K562 (cell line): ENCODE data around the gene MYADM. TPM values are rescaled to one million over a fixed set of nuclear protein-coding genes. Genes with fewer than 3 reads are reported as not detected.

Experiments
- ATAC-seq: fragments of 200-7000 bp; cut with Tn5 transposase; 3 replicates; pipeline ENCODE4 v1.9.1; 2020; ENCODE audit warnings: moderate library complexity
- BruUV-seq: library from RNA; stranded (reverse); fragments of 400-500 nt; replicated peaks from 2 replicates; lab custom pipeline; 2021; lab: Mats Ljungman, UMichigan
- CTCF ChIA-PET: fragments of 300-600 bp; formaldehyde crosslinking; extraction: SDS; loops from one replicate; lab custom pipeline; 2021; ENCODE audit warnings: low intra/inter-chr PET ratio; lab: Yijun Ruan, JAX
- POLR2A ChIA-PET: fragments of 300-600, 350-650 bp; sonication (Branson Sonifier 250); formaldehyde crosslinking; extraction: SDS; loops from one replicate; lab custom pipeline; 2021; ENCODE audit warnings: antibody characterized with exemption, inconsistent platforms; lab: Yijun Ruan, JAX
- DNase-seq, 4 experiments: peaks; one replicate each; pipeline versions ENCODE4 v3.0.0 to v3.0.0-alpha.2; 2011 to 2018; ENCODE audit warnings: low spot score in 3 of 4, mixed read lengths in 3 of 4; ENCODE audit errors: extremely low read depth in 1 of 4
- FAIRE-seq: peaks from 2 replicates; lab custom pipeline; 2011; peaks lifted over from hg19 to GRCh38; lab: Jason Lieb, UNC
- H2AFZ ChIP-seq: 2 replicates; pipeline ENCODE4 v1.6.0; 2011; ENCODE audit warnings: low read depth, low read length, control low read depth, inconsistent platforms
- H3K27ac ChIP-seq: fragments of 200-600 bp; 3 replicates; pipeline ENCODE4 v1.8.0; 2011; ENCODE audit warnings: low read depth, mild to moderate bottlenecking, control low read depth, inconsistent platforms, low read length, moderate library complexity, mixed read lengths; ENCODE audit errors: extremely low read depth
- H3K27me3 ChIP-seq, 2 experiments: fragments of 300-600 bp in 1 of 2; 2 replicates in 1 of 2; 3 replicates in 1 of 2; pipeline versions ENCODE4 v1.6.0 to v1.8.0; 2011; ENCODE audit warnings: inconsistent platforms in 2 of 2, low read length in 2 of 2, mild to moderate bottlenecking in 1 of 2, mixed read lengths in 1 of 2, moderate library complexity in 1 of 2; ENCODE audit not compliant: control insufficient read depth in 2 of 2, insufficient read depth in 2 of 2
- H3K36me3 ChIP-seq: fragments of 300-600 bp; 3 replicates; pipeline ENCODE4 v1.8.0; 2011; ENCODE audit warnings: mild to moderate bottlenecking, low read length, inconsistent platforms; ENCODE audit not compliant: control insufficient read depth, insufficient read depth
- H3K4me1 ChIP-seq, 2 experiments: fragments of 200-600 bp in 1 of 2; replicated peaks in 1 of 2; 2 replicates in 1 of 2; 3 replicates in 1 of 2; pipeline versions ENCODE4 v1.5.1 to v1.8.0; 2011; ENCODE audit warnings: inconsistent platforms in 2 of 2, low read length in 2 of 2, mild to moderate bottlenecking in 1 of 2, mixed read lengths in 1 of 2, moderate library complexity in 1 of 2; ENCODE audit not compliant: control insufficient read depth in 2 of 2, insufficient read depth in 2 of 2
- H3K4me2 ChIP-seq: 2 replicates; pipeline ENCODE4 v1.6.1; 2011; ENCODE audit warnings: low read length, control low read depth, inconsistent platforms, mixed read lengths; ENCODE audit not compliant: insufficient read depth
- H3K4me3 ChIP-seq: fragments of 200-600 bp; sonication (generic), shearing (Covaris generic); 2 replicates; pipeline ENCODE4 v1.5.1; 2016; ENCODE audit warnings: control low read depth, inconsistent platforms
- H3K79me2 ChIP-seq: fragments of 200-600 bp; 3 replicates; pipeline ENCODE4 v1.8.0; 2011; ENCODE audit warnings: low read length, inconsistent platforms; ENCODE audit not compliant: control insufficient read depth, insufficient read depth
- H3K9ac ChIP-seq, 2 experiments: 2 replicates each; pipeline versions ENCODE4 v1.6.0 to v1.6.1; 2011; ENCODE audit warnings: low read depth in 2 of 2, low read length in 2 of 2, control low read depth in 1 of 2, inconsistent platforms in 1 of 2, mild to moderate bottlenecking in 1 of 2, mixed read lengths in 1 of 2; ENCODE audit not compliant: insufficient read depth in 1 of 2
- H3K9me1 ChIP-seq: one replicate; pipeline ENCODE4 v1.6.0; 2011; ENCODE audit warnings: inconsistent platforms, mild to moderate bottlenecking, low read length, moderate library complexity; ENCODE audit not compliant: control insufficient read depth, insufficient read depth
- H3K9me3 ChIP-seq: replicated peaks from 2 replicates; pipeline ENCODE4 v1.5.1; 2011; ENCODE audit warnings: low read depth, low read length, inconsistent platforms; ENCODE audit not compliant: control insufficient read depth, insufficient read depth
- H4K20me1 ChIP-seq: replicated peaks from 2 replicates; pipeline ENCODE4 v1.6.1; 2011; ENCODE audit warnings: low read length, inconsistent platforms, mixed read lengths; ENCODE audit not compliant: control insufficient read depth, insufficient read depth
- E2F1 ChIP-seq: sonication (generic); formaldehyde crosslinking; IDR thresholded peaks from 2 replicates; pipeline ENCODE4 v1.8.1; 2023; ENCODE audit warnings: mild to moderate bottlenecking, missing genetic modification reagents, moderate library complexity
- EZH2 ChIP-seq: IDR thresholded peaks from 2 replicates; pipeline ENCODE4 v1.6.1; 2012; ENCODE audit warnings: low read depth, mild to moderate bottlenecking, inconsistent platforms, low read length, borderline replicate concordance
- MCM7 ChIP-seq, 2 experiments: fragments of 450-650 bp; IDR thresholded peaks; 2 replicates each; pipeline ENCODE4 v1.6.1; 2016 to 2018
- RBM14 ChIP-seq: fragments of 200-400 bp; formaldehyde crosslinking; IDR thresholded peaks from 2 replicates; pipeline ENCODE4 v1.6.1; 2018; ENCODE audit warnings: low read depth, mild to moderate bottlenecking, low read length, moderate library complexity, borderline replicate concordance; ENCODE audit not compliant: insufficient read depth
- WGBS: fragments of 100-300 bp; shearing (Covaris generic); methylation state at CpG from one replicate; pipeline ENCODE4 v1.1.6; 2016; ENCODE audit warnings: low coverage, mixed read lengths; ENCODE audit not compliant: insufficient coverage; ENCODE audit errors: missing lambda C conversion rate; 5-methylcytosine and 5-hydroxymethylcytosine counted together
- in situ Hi-C: fragments of 300-500 bp; cut with MboI; formaldehyde crosslinking; loops from 4 replicates; pipeline ENCODE4 v1.15.0; 2018; ENCODE audit warnings: inconsistent platforms, mixed read lengths
- intact Hi-C: fragments of 100-400 bp; cut with micrococcal nuclease; formaldehyde crosslinking; loops from 2 replicates; pipeline ENCODE4 v1.14.2; 2022
- polyA plus RNA-seq, 8 experiments: library from polyadenylated mRNA; depleted of rRNA in 4 of 8; stranded (reverse) in 5 of 8; unstranded in 3 of 8; fragments of >200 nt; fragmentation: Nextera tagmentation in 2 of 8; fragmentation: Illumina TruSeq in 1 of 8; extraction: Ambion mirVana in 2 of 8; extraction: Trizol in 1 of 8; gene quantifications; 2 replicates each; pipeline versions ENCODE4 v1.2.1 to v1.2.3, GENCODE V29; 2011 to 2014; ENCODE audit warnings: inconsistent platforms in 1 of 8, missing spikeins in 1 of 8
- total RNA-seq, 7 experiments: library from RNA; depleted of rRNA in 6 of 7; stranded (reverse); fragments of >200 nt in 6 of 7; fragmentation: Illumina TruSeq in 2 of 7; extraction: Trizol in 2 of 7; gene quantifications; 2 replicates each; pipeline versions ENCODE4 v1.2.1 to v1.2.3, GENCODE V29; 2011 to 2021; ENCODE audit warnings: low replicate concordance in 1 of 7

MYADM gene
- total and polyA plus RNA-seq, 9 of the 15 experiments (the other 6 are each of a cell fraction or from before 2014, with no cell fraction given) = 4.5 to 70.3 (median 14.4) TPM

- WGBS = 17% methylated on average over 11 of the region's 11 CpGs
Measured at GRCh38 chr19:53883741-53884140, 16.1 kb downstream of the MYADM start.

More at GRCh38 chr19:53883741-53884140, 16.1 kb downstream of the MYADM start:
- 0 out of 2 replicates have a peak, but pooled peaks have one; percentile 68 for TF ChIP-seq EZH2
- no peak for TF ChIP-seq E2F1 (CRISPR knock-in tag)
- 0 out of 4 replicates have a peak, but pooled peaks of 1 of the 2 experiments have one; percentile 47 for TF ChIP-seq MCM7 (IDR thresholded peaks at IDR 0.05)
- no peak for TF ChIP-seq RBM14
- in situ Hi-C loops (no loop called here), intact Hi-C loops (no loop called here)
- H2AFZ ChIP-seq = no peak overlapping the region
- no peak for FAIRE-seq
- no TSS peak for BruUV-seq
- H3K9ac ChIP-seq = no peak overlapping the region
- CTCF ChIA-PET = no interaction called here
- POLR2A ChIA-PET = interaction anchor here (0.6 to 1.5 kb wide), 3 partner anchors 14 to 177 kb away, joined by 3 read pairs; partner anchors contain the start of gene MYADM
- H3K27me3 ChIP-seq = peaks cover 15 to 17% of the 10 kb centered on the region in 2 experiments; a peak in 4 of 5 replicates
- no peaks in the 10 kb centered on the region for H3K36me3 ChIP-seq
- H3K9me1 ChIP-seq = no peaks in the 10 kb centered on the region
- H3K27ac ChIP-seq = no peak overlapping the region
- H3K4me1 ChIP-seq = peaks cover 0 to 36% of the 10 kb centered on the region in 2 experiments; a peak in 3 of 5 replicates
- H4K20me1 ChIP-seq = no peaks in the 10 kb centered on the region
- DNase-seq = no peak
- ATAC-seq = no peak
- no peak overlapping the region for H3K4me2 ChIP-seq
- no peak overlapping the region for H3K4me3 ChIP-seq
- H3K79me2 ChIP-seq = no peaks in the 10 kb centered on the region
- H3K9me3 ChIP-seq = no peaks in the 10 kb centered on the region
